Measurements from ENCODE around the gene IGSF3. TPM values are rescaled to one million over a fixed set of nuclear protein-coding genes. Genes with fewer than 3 reads are reported as not detected.

The IGSF3 gene
- 30.2 and 32.2 TPM in 2 replicates for total RNA-seq (2021; fragmentation: NEBNext Ultra II Directional; extraction: Animal tissue kit (Norgen Biotek cat#: 25700))
- 30.0 and 38.7 TPM in 2 replicates for polyA plus RNA-seq (2011; rRNA removed)
- 35.4 TPM for polyA plus RNA-seq (2011; cell fraction: cytosol; rRNA removed)
- polyA plus RNA-seq (2011; cell fraction: nucleus; rRNA removed), result 56.5 TPM
- polyA plus RNA-seq (2012, experiment 1 of 2), result 20.6 to 27.8 TPM (median 24.4 TPM) in 4 replicates
- 10.1 TPM for polyA plus RNA-seq (2012, experiment 2 of 2)
- 30.9 TPM for polyA plus RNA-seq (2013, experiment 1 of 2)
- polyA plus RNA-seq (2013, experiment 2 of 2), result 28.1 TPM
- polyA minus RNA-seq (2011; rRNA and poly(A)+ RNA removed), result 56.8 and 70.7 TPM in 2 replicates
- 34.7 TPM for polyA minus RNA-seq (2011; cell fraction: cytosol; rRNA and poly(A)+ RNA removed)
- 28.1 TPM for polyA minus RNA-seq (2011; cell fraction: nucleus; rRNA and poly(A)+ RNA removed)
- long read RNA-seq, experiment 1, full-length matches to known transcripts, result 1 of 25 reads
- long read RNA-seq, experiment 1, partial matches to known transcripts, result 5 of 25 reads
- long read RNA-seq, experiment 1, other reads (novel, unspliced or antisense), result 19 of 25 reads
- long read RNA-seq, experiment 2, partial matches to known transcripts, result 1 of 1 reads
- long read RNA-seq, experiment 2, other reads (novel, unspliced or antisense), result 0 of 1 reads

- Histone ChIP-seq H3K4me3 (ENCODE audit: extremely low read depth in 1 of 4, insufficient read depth in 2 of 4, low read depth in 3 of 4, low read length in 4 of 4) (peak within 1 kb of the TSS; percentile 54 to 99 (median 86)), H3K23me2 (ENCODE audit: low read depth, low read length) (peaks cover 12% of the 10 kb centered on the region), H2AK5ac (ENCODE audit: low read depth, low read length) (no peak within 1 kb of the TSS), H3K9ac (replicated peaks in 1 of 4; ENCODE audit: extremely low read depth in 1 of 4, low read depth in 3 of 4, low read length in 3 of 4) (peak within 1 kb of the TSS in 2 of 4 experiments; percentile 35 to 53; a peak in 6 of 7 replicates), H4K91ac (replicated peaks; ENCODE audit: insufficient read length, low read length) (peak within 1 kb of the TSS; percentile 13), H3K4ac (replicated peaks; ENCODE audit: insufficient read length, low read depth, low read length) (no peak within 1 kb of the TSS), H3K79me2 (ENCODE audit: control insufficient read depth in 1 of 2, insufficient read depth in 2 of 2, low read length in 2 of 2) (peaks cover 4 to 30% of the 10 kb centered on the region in 2 experiments; a peak in 3 of 4 replicates), H3K79me1 (ENCODE audit: low read depth, low read length) (peaks cover 5% of the 10 kb centered on the region; the same call in 1 of the 2 replicates), H4K8ac (ENCODE audit: extremely low read depth, insufficient read depth, low read length) (no peak within 1 kb of the TSS; the same call in 1 of the 2 replicates), H3K14ac (ENCODE audit: insufficient read length) (no peak within 1 kb of the TSS), H3K4me1 (replicated peaks in 1 of 4; ENCODE audit: control insufficient read depth in 3 of 4, insufficient read depth in 4 of 4, low read length in 3 of 4) (peaks cover 10 to 20% (median 15%) of the 10 kb centered on the region in 4 experiments; a peak in 5 of 7 replicates), H2BK20ac (ENCODE audit: low read length) (no peak within 1 kb of the TSS), H3K4me2 (ENCODE audit: insufficient read depth in 1 of 2, low read depth in 2 of 2, low read length in 2 of 2) (peak within 1 kb of the TSS; percentile 88 to 95), H4K5ac (ENCODE audit: insufficient read length, low read depth, low read length) (peak within 1 kb of the TSS; percentile 23), H3K56ac (replicated peaks; ENCODE audit: insufficient read length, low read depth, low read length) (no peak within 1 kb of the TSS), H2BK120ac (replicated peaks; ENCODE audit: low read depth, low read length) (peak within 1 kb of the TSS; percentile 38), H2BK15ac (ENCODE audit: low read length) (peak within 1 kb of the TSS; percentile 37; the same call in 1 of the 2 replicates), H4K20me1 (replicated peaks in 1 of 2; ENCODE audit: control insufficient read depth in 1 of 2, insufficient read depth in 2 of 2, low read length in 2 of 2) (peaks cover 3 to 20% of the 10 kb centered on the region in 2 experiments), H2BK5ac (ENCODE audit: low read depth, low read length) (no peak within 1 kb of the TSS; the same call in 1 of the 2 replicates), H3K27ac (ENCODE audit: low read depth, low read length) (no peak within 1 kb of the TSS), H3K9me3 (ENCODE audit: insufficient read depth in 2 of 2, low read depth in 1 of 2, low read length in 1 of 2) (no peaks in the 10 kb centered on the region), H2AFZ (ENCODE audit: low read length) (peak within 1 kb of the TSS; percentile 28; the same call in 1 of the 2 replicates), H3K27me3 (replicated peaks in 1 of 4; ENCODE audit: control insufficient read depth in 3 of 4, extremely low read depth in 1 of 4, insufficient read depth in 3 of 4, low read length in 3 of 4) (peaks cover 0 to 3% (median 0%) of the 10 kb centered on the region in 4 experiments; a peak in 3 of 7 replicates), H3K18ac (ENCODE audit: extremely low read depth, low read length) (peak within 1 kb of the TSS; percentile 78), H3K23ac (ENCODE audit: insufficient read length) (no peak within 1 kb of the TSS), H3K36me3 (ENCODE audit: control insufficient read depth in 2 of 4, insufficient read depth in 4 of 4, low read length in 3 of 4) (peaks cover 0 to 3% (median 0%) of the 10 kb centered on the region in 4 experiments; a peak in 1 of 8 replicates), H2BK12ac (ENCODE audit: low read depth, low read length) (no peak within 1 kb of the TSS)
- ChIA-PET POLR2A (ENCODE audit: partially characterized antibody) (interaction anchor here (1.0 to 1.6 kb wide), 3 partner anchors 9 to 392 kb away, joined by 4 to 6 read pairs (median 4); partner anchors contain the start of gene TTF2), CTCF (ENCODE audit: partially characterized antibody) (interaction anchor here (0.9 to 1.8 kb wide), 7 partner anchors 9 to 393 kb away, joined by 3 to 9 read pairs (median 3); partner anchors contain the start of gene TTF2)
- WGBS, 2 experiments (ENCODE audit: extremely low coverage in 1 of 2, insufficient coverage in 1 of 2, insufficient read length in 1 of 2, insufficient replicate concordance in 2 of 2, low coverage in 1 of 2, low lambda C conversion rate in 2 of 2, missing lambda C conversion rate in 1 of 2), result 6% methylated on average over 3 of the region's 58 CpGs; no CpG with 5 or more reads in 1 of the 2 experiments
- DNase-seq (ENCODE audit: low read depth in 1 of 2, low spot score in 2 of 2) (peak in 1 of 2 experiments; percentile 85), FAIRE-seq (no peak)
- TF ChIP-seq TAF7 (optimal IDR thresholded peaks at IDR 0.05; ENCODE audit: borderline replicate concordance, low read depth, low read length) (peak; percentile 17), RXRA (IDR thresholded peaks at IDR 0.05; ENCODE audit: insufficient read depth, low read depth, low read length) (no peak), EZH2 (IDR thresholded peaks at IDR 0.05; ENCODE audit: low read depth, low read length, severe bottlenecking) (no peak), POLR2A (IDR thresholded peaks at IDR 0.05; ENCODE audit: control extremely low read depth in 1 of 2, low read depth in 2 of 2, low read length in 2 of 2) (peak in 1 of 2 experiments; percentile 47; a peak in 1 of 3 replicates), ASH2L (IDR thresholded peaks at IDR 0.05; ENCODE audit: low read length) (peak; percentile 11), PHF8 (conservative IDR thresholded peaks at IDR 0.05; ENCODE audit: low read depth, low read length) (0 out of 2 replicates have a peak, but pooled peaks have one; percentile 42), RBBP5 (IDR thresholded peaks at IDR 0.05; ENCODE audit: borderline replicate concordance, low read depth, low read length) (peak; percentile 55; the same call in 1 of the 2 replicates), TBP (IDR thresholded peaks at IDR 0.05; ENCODE audit: low read depth, low read length) (peak; percentile 18; the same call in 1 of the 2 replicates)
These were observed at the start of gene IGSF3 for GRCh38 chr1:116667575-116668105. IGSF3 (minus strand) TSS chr1:116667733; CDS start chr1:116666326, 1,407 bp downstream.

Data from H1 (cell line).